IMR-90 (cell line): ENCODE results near the gene OR51G1. TPM values are rescaled to one million over a fixed set of nuclear protein-coding genes. Genes with fewer than 3 reads are reported as not detected.

ENCODE experiments used
- ATAC-seq: fragments of 200-7000 bp; cut with Tn5 transposase; 2 replicates; pipeline ENCODE4 v1.9.1; 2020; ENCODE audit warnings: low read depth, mild to moderate bottlenecking, moderate library complexity
- BruUV-seq: library from RNA; stranded (reverse); fragments of 400-500 nt; replicated peaks from 2 replicates; lab custom pipeline; 2021; lab: Mats Ljungman, UMichigan
- CTCF ChIA-PET: fragments of 300-600 bp; formaldehyde crosslinking; extraction: SDS; loops from one replicate; lab custom pipeline; 2021; ENCODE audit warnings: antibody characterized with exemption; lab: Yijun Ruan, JAX
- POLR2A ChIA-PET: fragments of 300-600 bp; sonication (Branson Sonifier 250); formaldehyde crosslinking; loops from one replicate; lab custom pipeline; 2022; ENCODE audit warnings: antibody characterized with exemption; ENCODE audit not compliant: unreplicated experiment; lab: Charles Lee
- DNase-seq: peaks from one replicate; pipeline ENCODE4 v3.0.0; 2013
- H2AFZ ChIP-seq: replicated peaks from 2 replicates; pipeline ENCODE3; 2013; ENCODE audit warnings: low read length, mild to moderate bottlenecking; ENCODE audit not compliant: poor library complexity
- H2AK5ac ChIP-seq: 2 replicates; pipeline ENCODE4 v1.6.1; 2013; ENCODE audit warnings: low read depth, low read length, inconsistent platforms
- H2AK9ac ChIP-seq: replicated peaks from 2 replicates; pipeline ENCODE3; 2013; ENCODE audit warnings: mild to moderate bottlenecking, low read depth, low read length, moderate library complexity; ENCODE audit not compliant: poor library complexity
- H2BK120ac ChIP-seq: 2 replicates; pipeline ENCODE4 v1.6.1; 2013; ENCODE audit warnings: low read depth, low read length, inconsistent platforms
- H2BK15ac ChIP-seq: 3 replicates; pipeline ENCODE4 v1.6.1; 2013; ENCODE audit warnings: low read depth, low read length, inconsistent platforms
- H2BK20ac ChIP-seq: 2 replicates; pipeline ENCODE4 v1.6.1; 2013; ENCODE audit warnings: low read depth, mild to moderate bottlenecking, inconsistent platforms, low read length, moderate library complexity
- H2BK5ac ChIP-seq: 2 replicates; pipeline ENCODE4 v1.6.1; 2013; ENCODE audit warnings: mild to moderate bottlenecking, low read depth, low read length, inconsistent platforms; ENCODE audit not compliant: poor library complexity, severe bottlenecking
- H3K14ac ChIP-seq: replicated peaks from 2 replicates; pipeline ENCODE4 v1.6.1; 2013; ENCODE audit warnings: low read depth, low read length, inconsistent platforms
- H3K18ac ChIP-seq: 2 replicates; pipeline ENCODE4 v1.6.1; 2013; ENCODE audit warnings: low read depth, low read length, control low read depth
- H3K23ac ChIP-seq: 2 replicates; pipeline ENCODE4 v1.6.1; 2013; ENCODE audit warnings: low read depth, low read length, inconsistent platforms
- H3K27ac ChIP-seq: 2 replicates; pipeline ENCODE4 v1.5.1; 2013; ENCODE audit warnings: mild to moderate bottlenecking, control low read depth, low read length; ENCODE audit not compliant: insufficient read depth
- H3K27me3 ChIP-seq: 2 replicates; pipeline ENCODE4 v1.6.1; 2013; ENCODE audit warnings: low read length; ENCODE audit not compliant: control insufficient read depth, insufficient read depth
- H3K36me3 ChIP-seq: 2 replicates; pipeline ENCODE4 v1.6.1; 2013; ENCODE audit warnings: low read length, mixed read lengths; ENCODE audit not compliant: control insufficient read depth, insufficient read depth
- H3K4ac ChIP-seq: 2 replicates; pipeline ENCODE4 v1.6.1; 2013; ENCODE audit warnings: low read depth, low read length, inconsistent platforms
- H3K4me1 ChIP-seq: 2 replicates; pipeline ENCODE4 v1.6.1; 2013; ENCODE audit warnings: low read length, mixed read lengths; ENCODE audit not compliant: control insufficient read depth, insufficient read depth
- H3K4me2 ChIP-seq: 2 replicates; pipeline ENCODE4 v1.6.1; 2013; ENCODE audit warnings: low read depth, mild to moderate bottlenecking, control low read depth, low read length, moderate library complexity
- H3K4me3 ChIP-seq: 2 replicates; pipeline ENCODE4 v1.5.1; 2013; ENCODE audit warnings: low read depth, mild to moderate bottlenecking, control low read depth, low read length, moderate library complexity; ENCODE audit not compliant: insufficient read depth
- H3K56ac ChIP-seq: 2 replicates; pipeline ENCODE4 v1.6.1; 2013; ENCODE audit warnings: low read length, inconsistent platforms; ENCODE audit not compliant: insufficient read depth; ENCODE audit errors: extremely low read depth
- H3K79me1 ChIP-seq, 2 experiments: 2 replicates each; pipeline ENCODE4 v1.6.1; 2013; ENCODE audit warnings: low read length in 2 of 2, inconsistent platforms in 1 of 2, low read depth in 1 of 2
- H3K9ac ChIP-seq: 2 replicates; pipeline ENCODE4 v1.6.1; 2013; ENCODE audit warnings: low read depth, low read length, control low read depth
- H3K9me1 ChIP-seq: 2 replicates; pipeline ENCODE4 v1.6.1; 2013; ENCODE audit warnings: low read length, inconsistent platforms; ENCODE audit not compliant: insufficient read depth
- H3K9me3 ChIP-seq: 2 replicates; pipeline ENCODE4 v1.6.1; 2013; ENCODE audit warnings: low read length; ENCODE audit not compliant: control insufficient read depth, insufficient read depth
- H4K20me1 ChIP-seq: 2 replicates; pipeline ENCODE4 v1.6.1; 2013; ENCODE audit warnings: low read length, inconsistent platforms; ENCODE audit not compliant: insufficient read depth
- H4K5ac ChIP-seq: 2 replicates; pipeline ENCODE4 v1.6.1; 2013; ENCODE audit warnings: mild to moderate bottlenecking, low read depth, low read length, control low read depth
- H4K8ac ChIP-seq, 2 experiments: 2 replicates each; pipeline ENCODE4 v1.6.1; 2013; ENCODE audit warnings: low read depth in 2 of 2, low read length in 2 of 2, control low read depth in 1 of 2, inconsistent platforms in 1 of 2
- H4K91ac ChIP-seq: 2 replicates; pipeline ENCODE4 v1.6.1; 2013; ENCODE audit warnings: low read depth, low read length, inconsistent platforms; ENCODE audit not compliant: insufficient read depth
- CEBPB ChIP-seq: IDR thresholded peaks from 2 replicates; pipeline ENCODE4 v1.6.1; 2012; ENCODE audit warnings: low read depth, low read length, improper control_type of control experiment
- MAZ ChIP-seq: IDR thresholded peaks from 2 replicates; pipeline ENCODE4 v1.6.1; 2012; ENCODE audit warnings: low read depth, mild to moderate bottlenecking, low read length, improper control_type of control experiment, moderate library complexity, borderline replicate concordance
- MXI1 ChIP-seq: IDR thresholded peaks from 2 replicates; pipeline ENCODE4 v1.6.1; 2012; ENCODE audit warnings: low read depth, mild to moderate bottlenecking, low read length, moderate library complexity, borderline replicate concordance
- POLR2A ChIP-seq: IDR thresholded peaks from 2 replicates; pipeline ENCODE4 v1.6.1; 2012; ENCODE audit warnings: mild to moderate bottlenecking, low read depth, low read length
- WGBS, 2 experiments: methylation state at CpG; one replicate each; pipeline versions ENCODE4 v1.1.5 to v1.1.7; 2013; ENCODE audit warnings: missing lambda C conversion rate in 2 of 2; ENCODE audit not compliant: insufficient read length in 1 of 2; ENCODE audit errors: extremely low coverage in 2 of 2; 5-methylcytosine and 5-hydroxymethylcytosine counted together
- dilution Hi-C: fragments of 300-500 bp; cut with HindIII; formaldehyde crosslinking; loops from one replicate; pipeline ENCODE4 v1.14.3; 2018; ENCODE audit warnings: low sequenced_read_pairs; ENCODE audit not compliant: unreplicated experiment
- in situ Hi-C: fragments of 300-500 bp; cut with MboI; formaldehyde crosslinking; loops from 3 replicates; pipeline ENCODE4 v1.14.3; 2019; ENCODE audit warnings: low sequenced_read_pairs, inconsistent platforms, mixed read lengths
- intact Hi-C: fragments of 100-400 bp; cut with micrococcal nuclease; formaldehyde crosslinking; loops from 2 replicates; pipeline ENCODE4 v1.10.0; 2022
- polyA plus RNA-seq, 3 experiments: library from polyadenylated mRNA; depleted of rRNA; stranded (reverse); fragments of >200 nt; gene quantifications; 2 replicates each; pipeline ENCODE4 v1.2.3, GENCODE V29; 2012; ENCODE audit warnings: low replicate concordance in 1 of 3
- total RNA-seq: library from RNA; depleted of rRNA; stranded (reverse); fragments of >200 nt; gene quantifications from 2 replicates; pipeline ENCODE4 v1.2.3, GENCODE V29; 2012

Gene OR51G1
- total and polyA plus RNA-seq, 2 of the 4 experiments (the other 2 are of a cell fraction): not detected

- Histone ChIP-seq H3K4me2 (no peak within 1 kb of the TSS), H2AK5ac (no peak within 1 kb of the TSS), H2BK20ac (no peak within 1 kb of the TSS), H3K9me1 (no peaks in the 10 kb centered on the region), H2AFZ (no peak within 1 kb of the TSS), H3K4me1 (no peaks in the 10 kb centered on the region), H2AK9ac (no peak within 1 kb of the TSS), H3K27me3 (peaks cover 3% of the 10 kb centered on the region; the same call in 1 of the 2 replicates), H3K79me1 (no peaks in the 10 kb centered on the region), H3K36me3 (no peaks in the 10 kb centered on the region), H3K4ac (no peak within 1 kb of the TSS), H3K56ac (no peak within 1 kb of the TSS), H3K23ac (no peak within 1 kb of the TSS), H4K5ac (no peak within 1 kb of the TSS), H3K14ac (no peak within 1 kb of the TSS), H2BK120ac (no peak within 1 kb of the TSS), H3K27ac (no peak within 1 kb of the TSS), H2BK15ac (no peak within 1 kb of the TSS), H3K9me3 (no peaks in the 10 kb centered on the region), H4K91ac (no peak within 1 kb of the TSS), H3K9ac (no peak within 1 kb of the TSS), H3K18ac (no peak within 1 kb of the TSS), H4K20me1 (no peaks in the 10 kb centered on the region), H3K4me3 (no peak within 1 kb of the TSS), H2BK5ac (no peak within 1 kb of the TSS), H4K8ac (no peak within 1 kb of the TSS)
- DNase-seq (no peak), ATAC-seq (no peak)
- no peak for TF ChIP-seq CEBPB
- TF ChIP-seq MAZ: no peak
- no peak for TF ChIP-seq MXI1
- TF ChIP-seq POLR2A: no peak
- CTCF ChIA-PET: no interaction called here
- dilution Hi-C loops: no loop called here
- intact Hi-C loops: no loop called here
- in situ Hi-C loops: no loop called here
- POLR2A ChIA-PET: no interaction called here
- no CpG with 5 or more reads among the region's 4 CpGs for WGBS, 2 experiments
- no TSS peak for BruUV-seq
Observed at GRCh38 chr11:4919250-4919649, 4.9 kb downstream of the OR51G1 start, which contains the start of gene OR51G2. Gene OR51G2, minus strand, starts transcription at chr11:4919350. Its CDS starts 3,687 bp downstream, at chr11:4915663.
